ENCODE measurements around the gene RAD51B. TPM values are rescaled to one million over a fixed set of nuclear protein-coding genes. Genes with fewer than 3 reads are reported as not detected.

RAD51B gene
- total RNA-seq, 1 experiment from 2014 or later: 29.9 TPM

- no peak overlapping the region for H2AFZ ChIP-seq
- no TSS peak for BruUV-seq (replicated peaks)
- intact Hi-C loops (cut with micrococcal nuclease; ENCODE audit: unreplicated experiment): no loop called here
- TF ChIP-seq EZH2 (IDR thresholded peaks at IDR 0.05; ENCODE audit: low read depth) (no peak), CTCF (conservative IDR thresholded peaks at IDR 0.05) (no peak)
- no peaks in the 10 kb centered on the region; the same call in 1 of the 2 replicates for H3K9me2 ChIP-seq (ENCODE audit: insufficient read depth)
- H3K4me3 ChIP-seq: no peak overlapping the region
- POLR2A ChIA-PET (ENCODE audit: unreplicated experiment): no interaction called here
- no peaks in the 10 kb centered on the region for H3K79me2 ChIP-seq (ENCODE audit: low read depth)
- no peaks in the 10 kb centered on the region for H3K27me3 ChIP-seq (ENCODE audit: insufficient read depth, low read depth)
- H3K4me2 ChIP-seq: no peak overlapping the region
- H3K9me3 ChIP-seq (ENCODE audit: insufficient read depth, low read depth): 0 out of 2 replicates have a peak, but pooled peaks cover 9% of the 10 kb centered on the region
- CTCF ChIA-PET: no interaction called here
- no peak for DNase-seq
- no peaks in the 10 kb centered on the region for H4K20me1 ChIP-seq (ENCODE audit: insufficient read depth)
- peaks cover 7% of the 10 kb centered on the region; the same call in 1 of the 2 replicates for H3F3A ChIP-seq (ENCODE audit: insufficient read depth, low read depth)
- no peaks in the 10 kb centered on the region for H3K36me3 ChIP-seq (ENCODE audit: low read depth)
- H3K27ac ChIP-seq: no peak overlapping the region
- H3K4me1 ChIP-seq (replicated peaks; ENCODE audit: insufficient read depth): peaks cover 17% of the 10 kb centered on the region
Observed at GRCh38 chr14:68208218-68208617, 388.6 kb downstream of the RAD51B start.

GRCh38 chr14:68208626-68209317 is 389.2 kb downstream of the RAD51B start:
- no peaks in the 10 kb centered on the region for H3K79me2 ChIP-seq (ENCODE audit: low read depth)
- no peaks in the 10 kb centered on the region for H3K36me3 ChIP-seq (ENCODE audit: low read depth)
- ChIA-PET CTCF (no interaction called here), POLR2A (ENCODE audit: unreplicated experiment) (no interaction called here)
- H3K27ac ChIP-seq: no peak overlapping the region
- no peaks in the 10 kb centered on the region; the same call in 1 of the 2 replicates for H3K9me2 ChIP-seq (ENCODE audit: insufficient read depth)
- H3K9me3 ChIP-seq (ENCODE audit: insufficient read depth, low read depth): 0 out of 2 replicates have a peak, but pooled peaks cover 9% of the 10 kb centered on the region
- no peak for TF ChIP-seq EZH2 (IDR thresholded peaks at IDR 0.05; ENCODE audit: low read depth)
- no peak for TF ChIP-seq CTCF (conservative IDR thresholded peaks at IDR 0.05)
- no peaks in the 10 kb centered on the region for H3K27me3 ChIP-seq (ENCODE audit: insufficient read depth, low read depth)
- no peak for DNase-seq
- H4K20me1 ChIP-seq (ENCODE audit: insufficient read depth): no peaks in the 10 kb centered on the region
- intact Hi-C loops (cut with micrococcal nuclease; ENCODE audit: unreplicated experiment): no loop called here
- H3F3A ChIP-seq (ENCODE audit: insufficient read depth, low read depth): peaks cover 7% of the 10 kb centered on the region; the same call in 1 of the 2 replicates
- H3K4me3 ChIP-seq: no peak overlapping the region
- H3K4me1 ChIP-seq (replicated peaks; ENCODE audit: insufficient read depth): peaks cover 17% of the 10 kb centered on the region
- BruUV-seq (replicated peaks): no TSS peak
- H2AFZ ChIP-seq: no peak overlapping the region
- H3K4me2 ChIP-seq: no peak overlapping the region

GRCh38 chr14:68210729-68211299 is 391.2 kb downstream of the RAD51B start:
- H3K79me2 ChIP-seq (ENCODE audit: low read depth): no peaks in the 10 kb centered on the region
- no TSS peak for BruUV-seq (replicated peaks)
- peak; percentile 31 to 87 for DNase-seq
- no peaks in the 10 kb centered on the region for H3K9me3 ChIP-seq (ENCODE audit: insufficient read depth, low read depth)
- peaks cover 17% of the 10 kb centered on the region for H3K4me1 ChIP-seq (replicated peaks; ENCODE audit: insufficient read depth)
- intact Hi-C loops (cut with micrococcal nuclease; ENCODE audit: unreplicated experiment): loop anchor here (2.0 kb wide), 2 partner anchors 22 to 64 kb away; no protein-coding TSS in a partner anchor
- H3K4me2 ChIP-seq: peak overlapping the region; percentile 35
- H3K36me3 ChIP-seq (ENCODE audit: low read depth): no peaks in the 10 kb centered on the region
- no peaks in the 10 kb centered on the region for H3K9me2 ChIP-seq (ENCODE audit: insufficient read depth)
- peaks cover 7% of the 10 kb centered on the region; the same call in 1 of the 2 replicates for H3F3A ChIP-seq (ENCODE audit: insufficient read depth, low read depth)
- TF ChIP-seq CTCF (conservative IDR thresholded peaks at IDR 0.05): no peak
- H3K27me3 ChIP-seq (ENCODE audit: insufficient read depth, low read depth): no peaks in the 10 kb centered on the region
- H3K4me3 ChIP-seq: no peak overlapping the region
- no peaks in the 10 kb centered on the region for H4K20me1 ChIP-seq (ENCODE audit: insufficient read depth)
- ChIA-PET POLR2A (ENCODE audit: unreplicated experiment) (interaction anchor here (0.6 to 0.7 kb wide), 5 partner anchors 35 to 732 kb away, joined by 4 read pairs; partner anchors contain the start of gene ZFP36L1), CTCF (no interaction called here)
- H2AFZ ChIP-seq: no peak overlapping the region
- peak overlapping the region; percentile 51 for H3K27ac ChIP-seq
